OCI-LY7 (cell line): Measurements from ENCODE around the gene LATS2.

Experiments used
- EZH2phosphoT487 ChIP-seq: fragments of 200-600 bp; sonication (generic); IDR thresholded peaks from 2 replicates; pipeline ENCODE4 v1.6.1; 2018; ENCODE audit warnings: low read depth, borderline replicate concordance, mild to moderate bottlenecking, mixed run types, antibody characterized with exemption, low read length, moderate library complexity, mixed read lengths
- TF ChIP-seq, protein P1 (sequence below): fragments of 200-600 bp; sonication (generic); conservative IDR thresholded peaks from 2 replicates; pipeline ENCODE4 v1.5.1; 2014; ENCODE audit warnings: mild to moderate bottlenecking, antibody characterized with exemption, low read length, moderate library complexity, mixed read lengths

DNA sequence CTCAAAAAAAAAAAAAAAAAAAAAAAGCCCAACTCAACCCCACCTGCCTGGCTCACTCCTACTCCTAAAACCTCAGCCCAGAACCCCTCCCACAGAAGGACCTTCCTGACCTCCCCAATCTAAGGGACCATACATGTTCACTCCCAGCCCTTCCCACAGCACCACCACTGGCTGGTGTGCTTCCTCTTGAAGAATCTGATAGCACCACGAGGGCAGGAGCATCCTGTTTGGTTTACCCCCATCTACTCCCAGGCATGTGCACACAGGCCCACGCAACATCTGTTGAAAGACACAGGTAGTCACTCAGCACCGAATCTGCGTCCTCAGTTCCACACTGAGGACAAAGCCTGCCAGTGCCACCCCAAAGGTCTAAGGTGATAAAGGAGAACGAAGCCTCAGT lies 8.2 kb downstream of the LATS2 start:
- TF ChIP-seq, protein P1, sequence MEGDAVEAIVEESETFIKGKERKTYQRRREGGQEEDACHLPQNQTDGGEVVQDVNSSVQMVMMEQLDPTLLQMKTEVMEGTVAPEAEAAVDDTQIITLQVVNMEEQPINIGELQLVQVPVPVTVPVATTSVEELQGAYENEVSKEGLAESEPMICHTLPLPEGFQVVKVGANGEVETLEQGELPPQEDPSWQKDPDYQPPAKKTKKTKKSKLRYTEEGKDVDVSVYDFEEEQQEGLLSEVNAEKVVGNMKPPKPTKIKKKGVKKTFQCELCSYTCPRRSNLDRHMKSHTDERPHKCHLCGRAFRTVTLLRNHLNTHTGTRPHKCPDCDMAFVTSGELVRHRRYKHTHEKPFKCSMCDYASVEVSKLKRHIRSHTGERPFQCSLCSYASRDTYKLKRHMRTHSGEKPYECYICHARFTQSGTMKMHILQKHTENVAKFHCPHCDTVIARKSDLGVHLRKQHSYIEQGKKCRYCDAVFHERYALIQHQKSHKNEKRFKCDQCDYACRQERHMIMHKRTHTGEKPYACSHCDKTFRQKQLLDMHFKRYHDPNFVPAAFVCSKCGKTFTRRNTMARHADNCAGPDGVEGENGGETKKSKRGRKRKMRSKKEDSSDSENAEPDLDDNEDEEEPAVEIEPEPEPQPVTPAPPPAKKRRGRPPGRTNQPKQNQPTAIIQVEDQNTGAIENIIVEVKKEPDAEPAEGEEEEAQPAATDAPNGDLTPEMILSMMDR, result no peak
- TF ChIP-seq EZH2phosphoT487, result no peak
